A549 (cell line): Measurements from ENCODE around the gene HDLBP. TPM values are rescaled to one million over a fixed set of nuclear protein-coding genes. Genes with fewer than 3 reads are reported as not detected.

Experiments used
- ATAC-seq, 2 experiments: fragments of 200-7000 bp in 1 of 2; fragments of >200 bp in 1 of 2; cut with Nextera tagmentation in 1 of 2; cut with Tn5 transposase in 1 of 2; 3 replicates each; pipeline versions ENCODE4 v1.8.0 to v1.9.1; 2018 to 2020; ENCODE audit warnings: mild to moderate bottlenecking in 1 of 2, moderate library complexity in 1 of 2
- CTCF ChIA-PET: fragments of 300-600 bp; sonication (Branson Sonifier 250); formaldehyde crosslinking; extraction: SDS; loops from one replicate; lab custom pipeline; 2021; ENCODE audit warnings: antibody characterized with exemption, inconsistent platforms; lab: Yijun Ruan, JAX
- POLR2A ChIA-PET: fragments of 350-600 bp; formaldehyde crosslinking; extraction: SDS; loops from one replicate; lab custom pipeline; 2021; ENCODE audit warnings: antibody characterized with exemption, inconsistent platforms; lab: Yijun Ruan, JAX
- DNase-seq, 2 experiments: peaks; one replicate each; pipeline versions ENCODE4 v3.0.0 to v3.0.0-alpha.2; 2011 to 2016; ENCODE audit warnings: low read depth in 1 of 2, low spot score in 1 of 2
- FAIRE-seq: peaks from 2 replicates; lab custom pipeline; 2011; peaks lifted over from hg19 to GRCh38; lab: Jason Lieb, UNC
- H3K27ac ChIP-seq, 2 experiments: fragments of >200 bp; sonication (Bioruptor Twin); formaldehyde crosslinking; 3 replicates each; pipeline ENCODE4 v1.5.1; 2016 to 2017
- H3K4me1 ChIP-seq: fragments of >200 bp; sonication (Bioruptor Twin); formaldehyde crosslinking; 3 replicates; pipeline ENCODE4 v1.6.1; 2016
- H3K4me2 ChIP-seq: fragments of >200 bp; sonication (Bioruptor Twin); formaldehyde crosslinking; 3 replicates; pipeline ENCODE4 v1.6.1; 2016
- H3K4me3 ChIP-seq: fragments of >200 bp; sonication (Bioruptor Twin); formaldehyde crosslinking; 3 replicates; pipeline ENCODE4 v1.5.1; 2016
- H3K9me3 ChIP-seq: fragments of >200 bp; sonication (Bioruptor Twin); formaldehyde crosslinking; 3 replicates; pipeline ENCODE4 v1.6.1; 2016
- CHD4 ChIP-seq: fragments of 200-600 bp; sonication (generic); IDR thresholded peaks from 2 replicates; pipeline ENCODE4 v1.6.1; 2016; ENCODE audit warnings: antibody characterized with exemption, mild to moderate bottlenecking, borderline replicate concordance
- EHMT2 ChIP-seq: fragments of 200-600 bp; sonication (generic); IDR thresholded peaks from 2 replicates; pipeline ENCODE4 v1.6.1; 2016; ENCODE audit warnings: antibody characterized with exemption, low read depth, mild to moderate bottlenecking, moderate library complexity
- ESRRA ChIP-seq: fragments of 150-350 bp; IDR thresholded peaks from 2 replicates; pipeline ENCODE4 v1.6.1; 2014; ENCODE audit warnings: mild to moderate bottlenecking, low read length, borderline replicate concordance
- HEYL ChIP-seq: fragments of 250-450 bp; sonication (Bioruptor Pico); IDR thresholded peaks from 2 replicates; pipeline ENCODE4 v1.8.0; 2021; ENCODE audit warnings: mild to moderate bottlenecking, moderate library complexity
- HOXB5 ChIP-seq: fragments of 250-450 bp; sonication (Bioruptor Pico); IDR thresholded peaks from 2 replicates; pipeline ENCODE4 v1.5.0; 2020; ENCODE audit warnings: mild to moderate bottlenecking, moderate library complexity
- MYC ChIP-seq: IDR thresholded peaks from 2 replicates; pipeline ENCODE4 v1.6.1; 2012; ENCODE audit warnings: mild to moderate bottlenecking, inconsistent platforms, low read length, improper control_type of control experiment, borderline replicate concordance
- NFE2L2 ChIP-seq: fragments of 150-350 bp; conservative IDR thresholded peaks from 2 replicates; pipeline ENCODE4 v1.6.1; 2014; ENCODE audit warnings: low read length
- NPAS2 ChIP-seq: fragments of 250-450 bp; sonication (Bioruptor Pico); IDR thresholded peaks from 2 replicates; pipeline ENCODE4 v1.8.0; 2022; ENCODE audit warnings: mild to moderate bottlenecking, moderate library complexity, borderline replicate concordance
- PHF8 ChIP-seq: fragments of 200-600 bp; sonication (generic); IDR thresholded peaks from 2 replicates; pipeline ENCODE4 v1.6.1; 2016; ENCODE audit warnings: low read depth, mild to moderate bottlenecking, antibody characterized with exemption, moderate library complexity, borderline replicate concordance
- POLR2AphosphoS2 ChIP-seq: conservative IDR thresholded peaks from 2 replicates; pipeline ENCODE4 v1.6.1; 2012; ENCODE audit warnings: low read length, improper control_type of control experiment, inconsistent platforms
- RARB ChIP-seq: fragments of 250-450 bp; sonication (Bioruptor Pico); IDR thresholded peaks from 2 replicates; pipeline ENCODE4 v1.8.0; 2021; ENCODE audit warnings: mild to moderate bottlenecking, moderate library complexity
- RFX5 ChIP-seq: fragments of 450-650 bp; IDR thresholded peaks from 2 replicates; pipeline ENCODE4 v1.7.1; 2014; ENCODE audit warnings: antibody characterized with exemption, mild to moderate bottlenecking, moderate library complexity
- TFCP2L1 ChIP-seq: fragments of 250-450 bp; sonication (Bioruptor Pico); IDR thresholded peaks from 2 replicates; pipeline ENCODE4 v1.5.0; 2021; ENCODE audit warnings: mild to moderate bottlenecking
- TP53 ChIP-seq: fragments of 250-450 bp; sonication (Bioruptor Pico); IDR thresholded peaks from 2 replicates; pipeline ENCODE4 v1.5.0; 2021; ENCODE audit warnings: mild to moderate bottlenecking, moderate library complexity
- ZC3H11A ChIP-seq: fragments of 450-650 bp; IDR thresholded peaks from 2 replicates; pipeline ENCODE4 v1.6.1; 2014; ENCODE audit warnings: antibody characterized with exemption, mild to moderate bottlenecking
- ZFP36 ChIP-seq: fragments of 450-650 bp; IDR thresholded peaks from 2 replicates; pipeline ENCODE4 v1.6.1; 2014; ENCODE audit warnings: borderline replicate concordance; ENCODE audit not compliant: partially characterized antibody
- ZNF302 ChIP-seq: fragments of 250-450 bp; sonication (Bioruptor Pico); IDR thresholded peaks from 2 replicates; pipeline ENCODE4 v1.9.0; 2021; ENCODE audit warnings: inconsistent platforms, mild to moderate bottlenecking, moderate library complexity
- WGBS: methylation state at CpG from one replicate; pipeline ENCODE4 v1.1.6; 2017; ENCODE audit errors: missing lambda C conversion rate; 5-methylcytosine and 5-hydroxymethylcytosine counted together
- polyA plus RNA-seq, 4 experiments: library from polyadenylated mRNA; depleted of rRNA in 3 of 4; stranded (reverse); fragments of >200 nt; fragmentation: RNase III in 1 of 4; extraction: RNeasy Plus Mini Kit Qiagen cat#74134 plus additional on column Dnase treatment in 1 of 4; gene quantifications; 2 replicates in 3 of 4; 3 replicates in 1 of 4; pipeline ENCODE4 v1.2.3, GENCODE V29; 2011 to 2017
- TF ChIP-seq, protein P1 (sequence below): IDR thresholded peaks from 2 replicates; pipeline ENCODE4 v1.6.1; 2012; ENCODE audit warnings: low read depth, borderline replicate concordance
- TF ChIP-seq, protein P2 (sequence below): fragments of 150-350 bp; IDR thresholded peaks from 2 replicates; pipeline ENCODE4 v1.6.1; 2014; ENCODE audit warnings: low read depth, mild to moderate bottlenecking, low read length
- TF ChIP-seq, protein P3 (sequence below): IDR thresholded peaks from 2 replicates; pipeline ENCODE4 v1.6.1; 2012
- TF ChIP-seq, protein P4 (sequence below): fragments of >200 bp; sonication (Bioruptor Twin); formaldehyde crosslinking; IDR thresholded peaks from 3 replicates; pipeline ENCODE4 v1.6.1; 2016

The HDLBP gene
- polyA plus RNA-seq, 2 of the 4 experiments (the other 2 are of a cell fraction): 248 to 292 TPM

DNA sequence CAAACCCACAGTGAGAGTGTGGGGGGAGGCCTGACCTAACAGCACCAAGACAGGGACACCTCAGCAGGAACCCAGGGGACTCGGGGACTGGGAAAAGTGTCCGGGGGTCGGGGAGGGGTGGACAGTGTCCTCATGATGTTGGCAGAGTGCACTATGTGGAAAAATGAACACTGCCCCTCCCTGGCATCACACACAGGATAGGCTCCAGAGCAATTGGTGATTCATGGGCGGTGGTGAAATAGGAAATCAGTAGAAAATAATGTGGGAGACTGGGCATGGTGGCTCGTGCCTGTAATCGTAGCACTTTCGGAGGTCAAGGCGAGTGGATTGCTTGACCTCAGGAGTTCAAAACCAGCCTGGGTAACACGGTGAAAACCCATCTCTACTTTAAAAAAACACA is 130.6 kb downstream of the HDLBP start:
- peaks cover 6% of the 10 kb centered on the region; the same call in 1 of the 3 replicates for H3K4me1 ChIP-seq
- no peaks in the 10 kb centered on the region for H3K9me3 ChIP-seq
- no peak overlapping the region for H3K4me3 ChIP-seq
- FAIRE-seq (no peak), ATAC-seq (no peak), DNase-seq (no peak)
- H3K27ac ChIP-seq: no peak overlapping the region
- ChIA-PET CTCF (interaction anchor here (1.8 kb wide), 1 partner anchor 34 kb away, joined by 5 read pairs; no protein-coding TSS in a partner anchor), POLR2A (interaction anchor here (0.6 kb wide), 1 partner anchor 472 kb away, joined by 3 read pairs; no protein-coding TSS in a partner anchor)
- TF ChIP-seq ZNF302 (CRISPR knock-in tag): no peak
- no peak for TF ChIP-seq HOXB5 (CRISPR knock-in tag)
- TF ChIP-seq, protein P1, sequence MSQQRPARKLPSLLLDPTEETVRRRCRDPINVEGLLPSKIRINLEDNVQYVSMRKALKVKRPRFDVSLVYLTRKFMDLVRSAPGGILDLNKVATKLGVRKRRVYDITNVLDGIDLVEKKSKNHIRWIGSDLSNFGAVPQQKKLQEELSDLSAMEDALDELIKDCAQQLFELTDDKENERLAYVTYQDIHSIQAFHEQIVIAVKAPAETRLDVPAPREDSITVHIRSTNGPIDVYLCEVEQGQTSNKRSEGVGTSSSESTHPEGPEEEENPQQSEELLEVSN: no peak
- no peak for TF ChIP-seq RFX5
- TF ChIP-seq, protein P2, sequence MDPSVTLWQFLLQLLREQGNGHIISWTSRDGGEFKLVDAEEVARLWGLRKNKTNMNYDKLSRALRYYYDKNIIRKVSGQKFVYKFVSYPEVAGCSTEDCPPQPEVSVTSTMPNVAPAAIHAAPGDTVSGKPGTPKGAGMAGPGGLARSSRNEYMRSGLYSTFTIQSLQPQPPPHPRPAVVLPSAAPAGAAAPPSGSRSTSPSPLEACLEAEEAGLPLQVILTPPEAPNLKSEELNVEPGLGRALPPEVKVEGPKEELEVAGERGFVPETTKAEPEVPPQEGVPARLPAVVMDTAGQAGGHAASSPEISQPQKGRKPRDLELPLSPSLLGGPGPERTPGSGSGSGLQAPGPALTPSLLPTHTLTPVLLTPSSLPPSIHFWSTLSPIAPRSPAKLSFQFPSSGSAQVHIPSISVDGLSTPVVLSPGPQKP: no peak
- TF ChIP-seq RARB (CRISPR knock-in tag): no peak
- TF ChIP-seq ESRRA: no peak
- TF ChIP-seq, protein P3, sequence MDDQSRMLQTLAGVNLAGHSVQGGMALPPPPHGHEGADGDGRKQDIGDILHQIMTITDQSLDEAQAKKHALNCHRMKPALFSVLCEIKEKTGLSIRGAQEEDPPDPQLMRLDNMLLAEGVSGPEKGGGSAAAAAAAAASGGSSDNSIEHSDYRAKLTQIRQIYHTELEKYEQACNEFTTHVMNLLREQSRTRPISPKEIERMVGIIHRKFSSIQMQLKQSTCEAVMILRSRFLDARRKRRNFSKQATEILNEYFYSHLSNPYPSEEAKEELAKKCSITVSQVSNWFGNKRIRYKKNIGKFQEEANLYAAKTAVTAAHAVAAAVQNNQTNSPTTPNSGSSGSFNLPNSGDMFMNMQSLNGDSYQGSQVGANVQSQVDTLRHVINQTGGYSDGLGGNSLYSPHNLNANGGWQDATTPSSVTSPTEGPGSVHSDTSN: no peak
- TF ChIP-seq ZFP36: no peak
- no peak for TF ChIP-seq TP53 (CRISPR knock-in tag)
- TF ChIP-seq EHMT2: no peak
- TF ChIP-seq NPAS2 (CRISPR knock-in tag): no peak
- TF ChIP-seq PHF8: no peak
- TF ChIP-seq POLR2AphosphoS2: no peak
- TF ChIP-seq TFCP2L1: no peak
- no peak for TF ChIP-seq NFE2L2
- H3K4me2 ChIP-seq: no peak overlapping the region
- WGBS: 72% methylated on average over 9 of the region's 9 CpGs

DNA sequence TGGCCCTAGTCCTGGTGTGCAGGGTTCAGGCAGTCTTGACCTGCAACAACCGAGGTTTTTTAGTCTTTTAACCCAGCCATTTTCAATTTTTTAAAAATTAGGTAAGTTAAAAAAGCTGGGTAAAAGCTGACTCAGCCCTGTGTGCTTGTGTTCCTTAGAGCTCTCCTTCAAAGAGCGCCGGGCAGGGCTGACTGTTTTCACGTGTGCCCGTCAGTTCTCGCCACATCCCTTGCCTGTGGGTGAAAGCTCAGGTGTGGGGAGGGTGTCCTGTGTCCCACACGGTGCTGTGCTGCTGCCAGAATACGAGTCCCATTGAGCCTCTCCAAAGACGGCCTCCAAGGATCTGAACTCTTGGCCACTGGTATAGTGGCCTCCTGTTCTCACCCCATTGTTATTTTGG is 132.3 kb downstream of the HDLBP start:
- H3K27ac ChIP-seq: no peak overlapping the region
- TF ChIP-seq MYC (no peak), TP53 (CRISPR knock-in tag) (no peak), HEYL (CRISPR knock-in tag) (no peak), RFX5 (no peak), CHD4 (no peak), ESRRA (no peak), ZC3H11A (no peak)
- TF ChIP-seq, protein P4, sequence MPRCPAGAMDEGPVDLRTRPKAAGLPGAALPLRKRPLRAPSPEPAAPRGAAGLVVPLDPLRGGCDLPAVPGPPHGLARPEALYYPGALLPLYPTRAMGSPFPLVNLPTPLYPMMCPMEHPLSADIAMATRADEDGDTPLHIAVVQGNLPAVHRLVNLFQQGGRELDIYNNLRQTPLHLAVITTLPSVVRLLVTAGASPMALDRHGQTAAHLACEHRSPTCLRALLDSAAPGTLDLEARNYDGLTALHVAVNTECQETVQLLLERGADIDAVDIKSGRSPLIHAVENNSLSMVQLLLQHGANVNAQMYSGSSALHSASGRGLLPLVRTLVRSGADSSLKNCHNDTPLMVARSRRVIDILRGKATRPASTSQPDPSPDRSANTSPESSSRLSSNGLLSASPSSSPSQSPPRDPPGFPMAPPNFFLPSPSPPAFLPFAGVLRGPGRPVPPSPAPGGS: no peak
- TF ChIP-seq, all 56 proteins: peak for 0
- no peak for FAIRE-seq
- H3K4me2 ChIP-seq: no peak overlapping the region
- WGBS: 84% methylated on average over 9 of the region's 9 CpGs
- ATAC-seq: no peak
- H3K4me3 ChIP-seq: no peak overlapping the region
- H3K4me1 ChIP-seq: peaks cover 4% of the 10 kb centered on the region; the same call in 1 of the 3 replicates
- CTCF ChIA-PET: no interaction called here
- no peak for DNase-seq
- POLR2A ChIA-PET: no interaction called here
- H3K9me3 ChIP-seq: no peaks in the 10 kb centered on the region
